Stimulated activated CD8-positive, alpha-beta memory T cell treated with anti-CD3 and anti-CD28 coated beads, Interleukin-7, amount 100 ng/mL, for 24 hours (primary cell): ENCODE measurements around the gene ADAMTSL1.

Experiments used
- DNase-seq: peaks from one replicate; pipeline ENCODE4 v3.0.0-alpha.2; 2020; ENCODE audit warnings: low read depth

Gene ADAMTSL1

DNA sequence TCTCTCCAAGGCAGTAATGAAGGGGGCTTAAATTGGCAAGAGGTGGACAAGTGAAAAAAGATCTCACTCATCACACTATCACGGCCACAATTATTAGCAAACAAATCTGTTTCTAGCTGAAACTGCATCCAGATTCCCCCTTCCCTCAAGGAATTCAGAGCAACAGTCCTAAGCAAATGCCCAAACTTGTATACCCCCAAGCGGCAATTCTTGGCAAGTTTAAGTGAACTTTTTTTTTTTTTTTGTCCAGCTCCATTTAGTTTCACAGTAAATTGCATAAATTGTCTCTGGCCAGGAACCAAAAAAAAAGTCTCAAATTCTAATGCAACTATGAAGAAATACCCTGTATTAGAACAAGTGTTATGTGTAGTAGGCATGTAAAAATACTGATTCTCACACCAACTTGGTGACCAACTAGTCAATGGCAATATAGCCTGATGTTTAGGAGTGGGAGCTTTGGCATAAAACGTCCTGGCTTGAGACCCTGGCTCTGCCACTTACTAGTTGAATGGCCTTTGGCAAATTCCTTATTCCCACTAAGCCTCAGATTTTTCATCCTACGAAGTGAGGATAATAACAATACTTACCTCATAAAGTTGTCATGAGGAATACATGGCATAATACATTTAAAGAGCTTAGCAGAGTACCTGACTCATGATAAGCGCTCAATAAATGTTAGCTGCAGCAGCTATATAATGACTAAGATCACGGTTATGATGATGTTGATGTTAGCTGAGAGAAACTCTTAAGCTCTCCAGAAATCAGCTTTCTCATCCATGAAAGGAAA lies 193.2 kb downstream of the ADAMTSL1 start:
- DNase-seq = no peak

DNA sequence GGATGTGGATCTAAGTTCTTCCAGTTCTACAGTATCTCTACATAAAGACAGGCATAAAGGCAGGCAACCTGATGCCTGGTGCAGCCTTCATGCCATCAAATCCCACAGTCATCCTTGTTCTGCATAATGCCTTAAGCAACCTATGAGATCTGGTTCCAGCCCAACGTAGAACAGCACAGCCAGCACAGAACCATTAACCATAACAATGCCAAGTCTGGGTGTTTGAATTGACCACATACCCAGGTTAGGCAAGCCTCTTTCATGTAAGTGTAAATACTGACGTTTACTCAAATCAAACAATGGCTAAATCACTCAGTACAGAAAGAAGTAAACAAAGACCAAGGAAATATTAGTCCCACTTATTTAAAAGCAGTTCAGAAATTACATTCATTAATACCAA lies 195.0 kb downstream of the ADAMTSL1 start:
- DNase-seq = no peak

DNA sequence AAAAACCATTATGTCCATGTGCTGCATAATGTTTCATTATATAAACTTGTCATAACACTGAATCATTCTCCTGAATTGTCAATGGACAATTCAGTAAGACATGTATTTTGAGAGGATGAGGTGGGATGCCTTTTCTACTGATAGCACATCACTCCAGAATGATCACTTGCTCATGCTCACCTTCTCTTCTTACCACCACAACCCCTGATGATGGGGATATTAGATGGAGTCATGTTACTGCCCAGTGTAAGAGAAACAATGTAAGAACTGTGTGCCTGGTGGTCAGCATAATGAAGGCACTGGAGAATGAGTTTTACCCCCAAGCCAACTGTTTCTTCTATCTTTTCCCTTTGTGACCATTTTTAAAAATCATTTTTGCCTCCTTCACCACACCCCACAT lies 198.8 kb downstream of the ADAMTSL1 start:
- no peak for DNase-seq

DNA sequence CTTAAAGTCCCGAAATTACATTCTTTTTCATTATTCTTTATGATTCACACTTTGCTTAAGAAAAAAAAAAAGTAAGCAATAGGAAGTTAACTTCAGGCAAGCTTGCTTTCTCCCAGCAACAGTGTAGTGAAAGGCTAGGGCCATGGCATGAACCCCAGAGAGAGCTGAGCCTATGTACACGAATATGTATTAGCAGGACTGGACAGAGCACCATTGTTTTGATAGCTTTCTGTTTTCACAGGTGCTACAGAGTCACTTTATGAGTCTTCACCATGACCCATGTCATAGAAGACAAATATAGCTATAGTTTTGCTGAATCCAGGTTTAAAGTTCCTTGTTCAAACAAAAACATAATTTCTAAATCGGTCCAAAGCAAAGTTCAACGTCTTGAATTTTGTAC lies 199.2 kb downstream of the ADAMTSL1 start:
- DNase-seq = no peak

DNA sequence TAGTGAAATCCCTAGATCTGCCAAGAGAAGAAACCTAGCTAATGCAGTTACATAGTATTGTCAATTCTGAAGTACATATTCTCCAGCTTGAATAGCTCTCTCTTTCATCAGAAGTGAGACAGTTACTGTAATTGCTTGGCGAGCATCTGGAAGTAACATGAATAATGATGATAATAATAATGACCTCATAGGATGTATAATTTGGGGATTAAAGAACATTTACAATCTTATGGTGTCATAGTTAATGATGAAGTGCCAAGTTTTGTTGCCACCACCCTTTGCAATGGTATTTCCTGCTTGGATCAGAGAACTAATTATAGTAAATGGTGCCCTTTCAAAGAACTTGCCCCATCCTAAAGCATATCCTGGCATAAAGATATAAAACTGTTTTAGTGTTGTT lies 201.4 kb downstream of the ADAMTSL1 start:
- DNase-seq = no peak

DNA sequence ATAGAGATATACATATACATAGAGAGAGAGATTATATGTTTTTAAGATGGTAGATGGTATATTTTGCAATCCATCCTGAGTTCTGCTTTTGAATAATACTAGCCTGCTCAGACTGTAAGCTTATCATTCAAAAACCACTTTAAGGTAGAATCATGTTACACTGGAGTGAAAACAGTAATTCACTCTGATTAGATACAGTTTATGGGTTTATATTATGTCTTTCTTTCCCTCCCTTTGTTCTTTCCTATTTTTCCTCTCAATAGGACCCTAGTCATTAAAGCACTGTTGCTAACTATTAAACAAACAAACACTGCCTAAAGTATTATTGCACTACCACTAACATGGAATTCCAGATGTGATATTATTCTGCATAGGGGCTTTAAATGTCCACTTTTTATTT lies 202.0 kb downstream of the ADAMTSL1 start:
- no peak for DNase-seq

DNA sequence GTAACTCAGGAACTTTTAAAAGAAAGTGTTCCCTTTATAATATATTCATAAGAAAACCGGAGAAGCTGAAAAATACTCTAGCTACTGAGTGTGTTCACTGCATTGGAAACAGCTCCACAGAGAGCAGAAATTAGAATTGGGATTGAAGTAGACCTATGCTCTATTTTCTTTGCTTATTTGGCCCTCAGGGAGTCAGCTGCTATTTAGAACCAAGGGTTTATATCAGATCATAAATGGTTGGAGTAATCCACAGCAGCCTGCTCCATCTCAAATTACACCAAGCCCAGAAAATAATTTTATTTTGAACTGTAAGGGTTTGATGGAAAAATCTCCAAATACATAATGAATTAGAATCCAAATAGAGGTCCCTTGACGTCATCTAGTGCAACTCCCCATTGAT lies 202.6 kb downstream of the ADAMTSL1 start:
- DNase-seq = no peak

DNA sequence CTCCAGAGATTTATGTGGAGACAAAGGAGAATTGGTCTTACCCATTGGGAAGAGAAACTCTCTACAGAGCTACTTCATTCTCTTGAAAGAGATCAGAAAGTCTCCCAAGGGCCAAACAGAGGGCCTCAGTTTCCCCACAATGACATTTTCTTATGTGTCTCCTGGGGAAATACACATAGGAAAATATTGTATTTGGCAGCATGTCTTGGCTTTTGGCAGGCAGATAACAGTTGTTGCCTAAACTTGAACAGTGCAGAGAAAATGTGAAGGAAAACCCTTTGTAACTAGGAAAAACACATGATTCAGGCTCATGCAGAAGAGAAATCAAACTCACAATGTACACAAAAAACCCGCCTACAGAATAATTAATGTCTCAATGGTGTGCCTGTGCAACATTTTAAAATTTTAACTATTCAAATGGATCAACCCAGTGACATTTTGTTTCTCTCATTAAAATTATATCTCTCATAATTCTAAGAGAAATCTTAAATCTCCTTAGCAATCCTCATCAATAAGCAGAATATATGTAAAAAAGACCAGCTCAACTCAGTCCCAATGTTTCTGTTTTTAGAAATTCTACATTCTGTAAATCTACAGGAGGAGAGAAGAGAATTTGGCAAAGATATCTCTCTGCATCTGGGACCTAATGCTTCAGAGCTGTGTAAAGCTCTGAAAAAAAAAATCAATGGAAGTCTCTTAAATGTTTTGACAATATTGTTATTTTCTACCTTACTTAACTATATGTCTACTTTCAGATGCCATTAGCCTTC lies 205.1 kb downstream of the ADAMTSL1 start:
- no peak for DNase-seq

DNA sequence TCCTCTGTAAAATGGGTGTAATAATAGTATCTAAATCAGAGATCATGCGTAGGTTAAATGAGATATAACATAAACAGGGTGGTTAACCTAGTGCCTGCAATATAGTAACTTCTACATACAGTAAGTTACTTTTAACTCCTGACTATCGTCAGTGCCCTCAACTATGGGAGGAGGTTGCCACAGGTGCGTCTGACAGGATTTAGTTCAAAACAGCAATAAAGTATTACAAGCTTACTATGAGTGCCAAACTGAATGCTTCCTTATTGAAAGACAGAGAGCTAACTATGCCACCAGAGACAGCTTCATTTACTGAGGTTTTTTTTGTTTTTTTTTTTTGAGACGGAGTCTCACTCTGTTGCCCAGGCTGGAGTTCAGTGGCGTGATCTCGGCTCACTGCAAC lies 209.0 kb downstream of the ADAMTSL1 start:
- no peak for DNase-seq

DNA sequence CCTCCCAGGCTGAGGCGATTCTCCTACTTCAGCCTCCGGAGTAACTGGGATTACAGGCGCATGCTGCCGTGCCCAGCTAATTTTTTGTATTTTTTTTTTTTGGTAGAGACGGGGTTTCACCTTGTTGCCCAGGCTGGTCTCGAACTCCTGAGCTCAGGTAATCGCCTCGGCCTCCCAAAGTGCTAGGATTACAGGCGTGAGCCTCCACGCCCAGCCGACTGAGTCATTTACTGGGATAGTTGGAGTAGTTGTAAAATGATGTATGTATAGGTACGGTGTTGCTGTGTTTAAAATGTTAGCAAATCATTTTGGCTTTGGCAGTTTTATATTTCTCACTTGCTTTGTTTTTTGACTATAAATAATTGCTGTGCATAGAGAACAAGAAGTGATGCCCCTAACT lies 209.4 kb downstream of the ADAMTSL1 start:
- no peak for DNase-seq

DNA sequence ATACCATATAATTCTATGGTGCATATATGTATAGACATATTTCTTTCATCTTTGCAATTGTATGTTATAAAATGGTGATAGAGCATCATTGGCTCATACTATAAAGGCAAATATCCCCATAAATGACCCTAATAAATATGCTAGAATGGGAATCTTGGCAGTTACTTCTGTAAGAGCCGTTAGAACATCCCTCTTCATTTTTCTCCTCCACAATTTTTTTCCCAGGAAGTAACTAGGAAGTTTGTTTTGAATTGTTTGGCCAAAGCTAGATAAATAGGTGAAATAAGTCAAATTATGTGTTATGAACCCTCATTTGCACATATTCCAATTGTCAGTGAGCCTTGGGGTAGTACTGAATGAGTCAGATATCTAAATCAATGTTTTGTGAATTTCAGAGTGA lies 209.9 kb downstream of the ADAMTSL1 start:
- no peak for DNase-seq

DNA sequence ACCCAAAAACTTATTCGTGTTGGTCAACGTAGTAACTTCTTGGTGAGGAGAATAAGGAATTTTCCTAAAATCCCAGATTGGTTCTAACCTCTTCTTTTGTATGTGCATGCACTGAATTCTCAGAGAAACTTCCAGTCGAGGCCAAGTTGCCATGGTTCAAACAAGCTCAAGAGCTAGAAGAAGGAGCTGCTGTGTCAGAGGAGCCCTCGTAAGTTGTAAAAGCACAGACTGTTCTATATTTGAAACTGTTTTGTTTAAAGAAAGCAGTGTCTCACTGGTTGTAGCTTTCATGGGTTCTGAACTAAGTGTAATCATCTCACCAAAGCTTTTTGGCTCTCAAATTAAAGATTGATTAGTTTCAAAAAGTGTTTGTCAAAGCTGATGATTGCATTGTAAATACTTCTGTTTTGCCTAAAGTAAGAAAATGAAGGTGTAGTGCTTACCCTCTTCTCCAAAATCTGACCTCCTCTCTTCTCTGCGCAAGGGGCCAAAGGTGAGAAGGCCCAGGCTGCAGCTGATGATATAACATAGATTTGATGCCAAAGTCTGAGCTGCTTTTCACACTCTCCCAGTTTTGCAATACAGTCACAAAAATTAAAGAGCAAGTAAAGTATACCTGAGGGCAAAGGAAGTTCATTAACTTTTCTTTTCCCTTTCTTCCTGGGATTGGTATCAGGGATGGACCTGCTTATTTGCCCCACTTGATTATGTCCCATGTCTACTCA lies 210.8 kb downstream of the ADAMTSL1 start:
- no peak for DNase-seq

DNA sequence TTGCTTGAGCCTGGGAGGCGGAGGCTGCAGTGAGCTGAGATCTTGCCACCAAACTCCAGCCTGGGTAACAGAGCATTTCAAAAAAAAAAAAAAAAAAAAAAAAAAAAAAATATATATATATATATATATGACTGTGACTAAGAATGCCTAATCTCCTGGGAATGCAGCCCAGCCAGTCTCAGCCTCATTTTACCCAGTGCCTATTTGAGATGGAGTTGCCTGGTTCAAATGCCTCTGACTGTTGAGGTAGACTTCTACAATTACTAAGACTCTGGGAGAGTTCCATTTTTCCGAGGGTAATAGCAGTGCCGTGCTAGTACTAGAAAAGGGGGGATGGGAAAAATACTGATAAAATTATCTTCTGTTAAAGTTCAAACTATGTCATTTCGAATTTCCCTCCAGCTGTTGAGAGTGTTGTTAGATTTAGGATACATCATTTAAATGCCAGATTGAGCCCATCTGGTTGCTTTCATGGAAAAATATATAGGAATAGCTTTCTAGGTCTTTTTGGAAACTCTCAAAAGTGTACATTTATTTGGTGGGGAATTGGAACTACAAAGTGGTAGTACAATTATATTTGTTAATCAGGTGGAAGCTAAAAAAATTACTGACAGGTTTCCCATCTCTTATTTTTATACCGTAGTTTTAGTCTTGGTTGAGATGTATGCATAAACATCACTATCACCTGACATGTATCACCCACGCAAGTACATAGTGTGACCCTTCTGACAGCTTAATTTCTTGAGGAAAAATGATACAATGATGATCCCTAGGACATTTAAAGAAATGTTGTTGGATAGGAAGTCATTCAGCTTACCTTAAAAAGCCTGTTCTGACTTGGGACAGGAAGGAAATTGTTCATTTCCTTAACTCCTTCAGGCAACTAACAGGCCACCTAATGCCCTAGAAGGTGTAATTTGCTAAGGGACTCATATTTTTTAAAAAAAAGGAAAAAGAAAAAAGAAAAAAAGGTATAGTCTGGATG lies 214.9 kb downstream of the ADAMTSL1 start:
- no peak for DNase-seq

DNA sequence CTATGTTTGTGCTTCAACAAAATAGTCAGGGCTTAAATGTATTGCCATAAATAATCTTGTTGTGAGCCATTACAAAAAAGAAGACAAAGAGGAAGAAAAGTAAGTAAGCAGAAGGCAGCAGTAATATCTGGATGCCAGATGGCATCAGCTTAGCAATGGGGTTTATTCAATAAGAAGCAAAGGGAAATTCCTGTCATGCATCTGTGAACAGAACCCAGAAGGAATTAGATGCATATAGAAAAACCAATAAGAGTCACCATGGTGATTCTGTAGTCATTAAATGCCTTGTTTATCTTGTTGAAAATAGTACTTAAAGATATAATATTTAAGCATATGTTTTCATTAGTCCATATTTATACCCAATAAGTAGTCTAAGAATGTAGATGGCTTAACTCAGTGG lies 216.0 kb downstream of the ADAMTSL1 start:
- DNase-seq = no peak

DNA sequence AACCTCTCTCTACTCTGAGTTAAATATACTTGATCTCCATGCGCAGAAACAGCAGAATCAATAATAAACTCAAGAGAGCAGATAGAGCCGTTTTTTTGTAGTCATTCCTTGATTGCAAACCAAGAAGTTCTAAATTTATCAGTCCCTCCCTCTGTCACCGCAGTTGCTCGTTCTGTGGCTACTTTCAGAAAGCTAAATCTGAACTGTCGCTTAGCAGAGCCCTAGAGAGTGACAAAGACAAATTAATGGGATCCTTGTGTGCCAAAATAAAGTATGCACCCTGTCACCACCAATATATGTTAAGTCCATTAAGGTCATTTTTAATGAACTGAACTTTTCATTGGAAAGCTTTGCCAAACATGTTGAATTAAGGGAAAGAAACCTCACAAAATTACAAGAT lies 218.3 kb downstream of the ADAMTSL1 start:
- no peak for DNase-seq

DNA sequence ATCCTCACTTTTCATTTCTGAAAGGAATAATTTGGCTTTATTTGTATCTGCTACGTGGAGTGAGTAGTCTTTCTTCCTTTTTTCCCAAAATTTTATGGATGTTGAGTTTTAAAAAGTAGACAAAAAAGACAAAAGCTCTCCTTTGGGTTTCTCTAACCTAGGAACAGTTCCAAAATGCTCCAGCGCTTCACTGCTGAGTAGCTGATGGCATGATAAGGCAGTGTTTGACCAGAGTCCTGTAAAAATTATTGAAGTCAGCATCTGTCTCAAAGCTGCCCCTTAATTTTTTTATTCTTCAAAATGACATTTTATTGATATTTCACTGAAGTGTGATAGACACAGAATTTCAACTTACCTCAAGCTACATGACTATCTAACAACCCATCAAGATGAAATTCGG lies 219.0 kb downstream of the ADAMTSL1 start:
- no peak for DNase-seq

DNA sequence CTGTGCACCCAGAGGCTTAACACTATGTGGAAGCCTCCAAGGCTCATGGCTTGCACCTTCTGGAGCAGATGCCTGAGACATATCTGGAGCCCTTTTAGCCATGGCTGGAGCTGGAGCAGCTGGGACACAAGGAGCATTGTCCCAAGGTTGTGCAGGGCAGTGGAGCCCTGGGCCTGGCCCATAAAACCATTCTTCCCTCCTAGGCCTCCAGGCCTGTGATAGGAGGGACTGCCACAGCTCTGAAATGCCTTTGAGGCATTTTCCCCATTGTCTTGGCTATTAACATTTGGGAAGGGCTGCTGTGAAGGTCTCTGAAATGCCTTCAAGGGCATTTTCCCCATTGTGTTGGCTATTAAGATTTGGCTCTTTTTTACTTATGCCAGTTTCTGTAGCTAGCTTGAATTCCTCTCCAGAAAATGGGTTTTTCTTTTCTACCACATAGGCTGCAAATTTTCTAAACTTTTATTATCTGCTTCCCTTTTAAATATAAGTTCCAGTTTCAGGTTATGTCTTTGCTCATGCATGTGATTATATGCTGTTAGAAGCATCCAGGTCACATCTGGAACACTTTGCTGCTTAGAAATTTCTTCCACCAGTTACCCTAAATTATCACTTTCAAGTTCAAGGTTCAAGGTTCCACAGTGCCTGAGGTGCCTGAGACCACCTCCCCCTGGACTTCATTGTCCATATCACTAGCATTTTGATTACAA lies 221.2 kb downstream of the ADAMTSL1 start:
- DNase-seq = no peak

DNA sequence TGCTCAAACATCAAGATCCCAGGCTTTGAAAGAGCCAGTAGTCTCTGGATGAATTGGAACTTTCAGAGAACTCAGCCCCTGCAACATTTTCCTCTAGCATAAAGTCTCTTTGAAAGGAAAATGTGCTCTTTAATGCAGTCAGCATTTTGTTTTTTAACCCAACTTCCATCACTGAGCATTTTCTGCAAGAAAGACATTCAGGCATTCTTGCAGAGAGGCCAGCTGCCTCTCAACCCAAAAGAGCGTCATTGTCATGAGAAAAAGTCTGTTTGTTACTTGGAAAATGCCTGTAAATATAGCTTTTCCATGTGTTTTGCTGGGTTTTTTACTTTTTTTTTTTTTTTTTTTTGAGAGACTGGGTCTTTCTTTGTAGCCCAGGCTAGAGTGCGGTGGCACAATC lies 225.0 kb downstream of the ADAMTSL1 start:
- DNase-seq = no peak

DNA sequence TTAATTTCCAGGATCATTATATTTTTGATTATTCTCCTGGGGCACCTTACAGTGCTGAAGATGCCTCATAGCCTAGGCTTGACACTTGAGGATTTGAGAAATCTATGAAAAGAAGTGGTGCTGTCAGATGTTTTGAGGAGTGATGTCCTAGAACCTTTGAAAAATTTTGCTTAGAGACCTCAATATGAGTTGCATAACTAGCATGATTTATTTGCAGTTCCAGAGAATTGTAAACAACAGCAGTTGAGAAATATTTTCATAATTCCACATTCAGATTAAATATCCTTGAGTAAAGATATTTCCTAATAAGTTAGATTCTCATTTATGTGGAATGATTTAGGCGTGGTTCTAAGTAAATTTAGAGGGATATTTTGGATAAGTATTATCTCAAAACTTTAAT lies 225.8 kb downstream of the ADAMTSL1 start:
- no peak for DNase-seq

DNA sequence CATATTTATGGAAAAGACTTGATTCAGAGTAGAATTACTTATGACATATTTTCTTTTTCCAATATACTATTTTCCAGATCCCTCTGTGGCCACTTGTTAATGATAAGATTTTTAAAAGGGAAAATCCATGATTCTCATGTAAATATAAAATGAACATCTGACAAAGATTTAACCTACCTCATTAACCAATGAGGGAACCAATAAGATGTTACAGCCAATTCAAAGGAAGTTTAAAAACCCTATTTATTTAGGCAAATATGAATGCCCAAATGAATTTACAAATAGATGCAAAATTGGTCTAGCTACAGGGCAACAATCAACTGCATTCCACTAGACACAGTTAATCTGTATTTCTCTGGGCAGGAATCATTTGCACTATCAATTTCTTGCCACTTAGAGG lies 226.8 kb downstream of the ADAMTSL1 start:
- DNase-seq = no peak
